LNCAP (cell line): ENCODE data around the gene PDZD2.

ENCODE experiments used
- CTCF ChIP-seq: fragments of 450-650 bp; IDR thresholded peaks from 2 replicates; pipeline ENCODE4 v1.5.1; 2017; ENCODE audit warnings: mild to moderate bottlenecking

Gene PDZD2

GRCh38 chr5:31701642-31702299, 62.8 kb downstream of the PDZD2 start:
- no peak for TF ChIP-seq CTCF

GRCh38 chr5:31702712-31703111, 63.8 kb downstream of the PDZD2 start:
- no peak for TF ChIP-seq CTCF

- TF ChIP-seq CTCF: no peak
Observed at GRCh38 chr5:31703757-31704156, 64.8 kb downstream of the PDZD2 start.

- TF ChIP-seq CTCF: no peak
Observed at GRCh38 chr5:31706186-31706585, 67.3 kb downstream of the PDZD2 start.

GRCh38 chr5:31707329-31707728, 68.4 kb downstream of the PDZD2 start:
- no peak for TF ChIP-seq CTCF

- no peak for TF ChIP-seq CTCF
Observed at GRCh38 chr5:31708089-31708488, 69.2 kb downstream of the PDZD2 start.

GRCh38 chr5:31711363-31711762, 72.4 kb downstream of the PDZD2 start:
- TF ChIP-seq CTCF: no peak
